NCI-H510A (cell line): ENCODE measurements around the gene SIN3B.

ENCODE experiments used
- DNase-seq: peaks from one replicate; lab custom pipeline; 2025; lab: John Stamatoyannopoulos, UW

The SIN3B gene

DNA sequence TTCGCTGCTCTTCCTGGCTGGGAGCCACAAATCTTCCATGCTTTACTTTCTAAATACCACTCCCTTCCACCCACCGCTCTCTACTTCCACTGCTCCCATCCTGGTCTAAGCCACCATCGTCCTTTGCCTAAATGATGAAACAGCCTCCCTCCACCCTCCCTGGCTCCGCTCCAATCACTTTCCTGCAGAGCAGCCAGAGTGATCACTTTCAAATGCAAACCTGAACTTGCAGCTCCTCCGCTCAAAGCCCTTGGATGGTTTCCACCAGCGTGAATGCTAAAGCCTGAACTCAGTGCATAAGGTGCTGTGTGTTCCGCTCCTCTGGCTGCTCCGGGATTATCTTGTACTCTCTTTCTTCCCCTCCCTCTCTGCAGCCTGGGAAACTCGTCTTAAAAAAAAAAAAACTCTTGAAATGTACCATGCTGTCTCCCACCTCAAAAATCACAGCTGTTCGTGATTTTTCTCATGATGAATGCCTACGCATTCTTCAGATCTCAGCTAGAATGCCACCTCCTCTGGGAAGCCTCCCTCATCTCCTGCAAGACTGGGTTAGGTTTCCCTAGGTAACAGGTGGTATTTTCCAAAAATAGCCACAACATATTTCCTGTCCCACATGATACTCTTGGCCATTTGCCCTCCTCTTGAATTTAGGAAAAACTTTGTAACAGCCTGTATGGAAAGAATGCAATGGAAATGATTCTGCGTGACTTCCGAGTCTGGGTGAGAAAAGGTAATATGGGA, 3.7 kb upstream of the SIN3B start:
- no peak for DNase-seq

DNA sequence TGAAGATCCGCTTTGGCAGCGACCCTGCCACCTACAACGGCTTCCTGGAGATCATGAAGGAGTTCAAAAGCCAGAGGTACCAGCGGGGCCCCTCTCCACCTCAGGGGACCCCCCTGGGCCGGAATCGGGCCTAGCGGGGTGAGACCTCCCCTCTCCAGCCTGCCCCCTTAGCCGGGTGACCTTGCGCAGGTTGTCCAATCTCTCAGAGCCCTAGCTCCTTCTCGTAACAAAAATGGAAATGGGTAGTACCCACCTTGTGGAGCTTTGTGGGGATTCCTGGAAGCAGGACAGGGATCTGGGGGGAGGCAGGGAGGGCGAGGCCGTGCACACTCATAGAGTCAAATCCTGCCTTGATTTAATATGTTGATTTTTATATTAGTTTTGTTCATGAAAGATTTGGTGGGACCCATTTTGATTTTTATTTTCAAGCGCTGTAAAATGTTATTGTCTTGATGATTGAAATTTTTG, 658 bp downstream of the SIN3B start:
- no peak for DNase-seq

DNA sequence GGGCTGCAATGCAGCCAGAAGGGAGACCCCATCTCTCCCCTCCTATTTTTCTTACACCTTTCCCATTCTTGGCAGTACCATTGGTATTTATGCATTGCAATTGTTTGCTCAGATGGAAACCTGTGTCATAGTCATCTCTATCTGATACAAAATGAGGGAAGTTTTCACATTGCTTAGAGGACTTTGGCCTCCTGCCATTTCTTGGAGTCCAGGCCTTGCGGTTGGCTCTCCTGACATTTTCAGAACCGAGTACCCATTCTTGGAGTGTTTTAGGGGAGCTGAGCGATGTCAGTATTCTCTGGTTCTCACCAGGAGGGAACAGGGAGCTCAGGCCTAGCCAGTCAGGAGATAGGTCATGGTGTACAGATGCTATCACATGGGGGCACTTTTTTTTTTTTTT, 1.5 kb downstream of the SIN3B start:
- no peak for DNase-seq

DNA sequence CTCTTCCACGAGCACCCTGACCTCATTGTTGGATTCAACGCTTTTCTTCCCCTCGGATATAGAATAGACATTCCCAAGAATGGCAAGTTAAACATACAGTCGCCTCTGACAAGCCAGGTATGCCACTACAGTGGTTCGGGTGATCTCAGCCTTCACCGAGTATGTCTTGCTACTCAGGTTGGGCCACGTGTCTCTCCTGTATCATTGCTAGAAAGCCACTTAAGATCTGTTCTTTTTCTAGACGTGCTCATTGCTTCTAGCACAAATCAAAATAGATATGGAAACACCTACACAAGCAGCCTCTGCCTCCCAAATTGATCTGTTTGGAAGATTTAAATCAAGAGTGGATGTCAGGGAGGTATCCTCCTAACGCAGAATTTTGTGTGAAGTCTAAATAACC, 2.3 kb downstream of the SIN3B start:
- no peak for DNase-seq

DNA sequence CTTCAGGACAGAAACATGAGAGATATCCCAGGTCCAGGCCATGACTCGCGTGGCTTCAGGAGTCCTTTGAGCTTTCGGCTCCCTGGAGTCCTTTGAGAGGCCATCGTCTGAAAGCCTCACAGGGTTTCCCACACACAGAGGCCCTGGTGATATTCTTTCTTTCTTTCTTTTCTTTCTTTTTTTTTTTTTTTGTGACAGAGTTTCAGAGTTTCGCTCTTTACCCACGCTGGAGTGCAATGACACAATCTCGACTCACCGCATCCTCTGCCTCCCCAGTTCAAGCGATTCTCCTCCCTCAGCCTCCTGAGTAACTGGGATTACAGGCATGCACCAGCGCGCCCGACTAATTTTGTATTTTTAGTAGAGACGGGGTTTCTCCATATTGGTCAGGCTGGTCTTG, 5.5 kb downstream of the SIN3B start:
- DNase-seq, result no peak

DNA sequence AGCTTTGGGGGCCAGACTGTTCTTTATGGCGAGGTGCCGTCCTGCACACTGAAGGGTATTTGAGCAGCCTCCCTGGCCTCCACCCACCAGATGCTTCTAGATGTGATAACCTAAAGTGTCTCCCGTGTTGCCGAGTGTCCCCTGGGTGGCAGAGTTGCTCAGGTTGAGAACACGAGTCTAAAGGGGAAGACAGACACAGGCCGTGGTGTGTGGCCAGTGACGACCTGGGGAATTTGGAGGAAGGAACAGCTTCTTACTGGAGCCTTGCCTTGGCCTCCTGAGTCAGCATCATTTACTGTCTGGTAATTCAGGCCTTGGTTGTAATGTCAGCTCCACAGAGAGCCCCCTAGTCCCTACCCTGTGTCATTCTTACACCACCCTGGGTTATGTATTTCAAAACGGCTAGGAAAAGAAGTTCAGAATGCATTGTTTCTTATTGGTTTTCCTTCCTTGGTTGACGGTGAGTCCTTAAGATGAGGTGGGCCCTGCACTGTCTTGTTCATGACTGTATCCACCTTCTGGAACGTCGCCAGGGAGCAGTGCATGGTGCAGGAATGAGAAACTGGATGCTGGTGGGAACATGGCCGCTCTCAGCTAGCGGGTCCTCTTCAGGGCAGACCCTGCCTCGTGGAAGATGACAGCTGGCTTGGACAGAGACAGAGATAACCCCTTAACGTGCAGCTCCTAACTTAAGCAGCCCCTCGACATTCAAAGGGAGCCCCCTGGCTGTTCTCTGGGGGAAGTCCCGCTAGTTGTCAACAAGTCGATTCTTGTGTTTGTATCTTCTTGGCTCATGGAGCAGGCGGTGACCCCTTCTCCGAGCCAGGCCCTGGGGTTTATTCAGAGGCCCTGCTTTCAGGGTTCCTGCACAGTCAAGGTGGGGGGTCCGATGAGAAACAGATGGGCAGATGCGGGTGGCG, 7.2 kb downstream of the SIN3B start:
- no peak for DNase-seq

DNA sequence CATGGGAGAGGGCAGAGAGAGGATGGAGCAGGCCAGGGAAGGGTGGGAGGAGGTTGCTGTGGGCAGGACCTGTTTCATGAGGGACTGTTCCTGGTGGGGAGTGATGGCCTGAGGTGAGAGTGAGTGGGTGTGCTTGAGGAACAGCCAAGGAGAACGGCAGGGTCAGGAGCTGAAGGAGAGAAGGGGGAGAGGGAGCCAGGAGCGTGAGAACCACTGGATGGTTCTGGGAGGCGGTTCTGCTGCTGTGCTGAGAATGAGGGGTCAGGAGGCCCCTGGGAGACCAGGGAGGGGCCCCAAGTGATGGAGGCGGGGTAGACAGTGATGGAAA, 7.8 kb downstream of the SIN3B start:
- no peak for DNase-seq

DNA sequence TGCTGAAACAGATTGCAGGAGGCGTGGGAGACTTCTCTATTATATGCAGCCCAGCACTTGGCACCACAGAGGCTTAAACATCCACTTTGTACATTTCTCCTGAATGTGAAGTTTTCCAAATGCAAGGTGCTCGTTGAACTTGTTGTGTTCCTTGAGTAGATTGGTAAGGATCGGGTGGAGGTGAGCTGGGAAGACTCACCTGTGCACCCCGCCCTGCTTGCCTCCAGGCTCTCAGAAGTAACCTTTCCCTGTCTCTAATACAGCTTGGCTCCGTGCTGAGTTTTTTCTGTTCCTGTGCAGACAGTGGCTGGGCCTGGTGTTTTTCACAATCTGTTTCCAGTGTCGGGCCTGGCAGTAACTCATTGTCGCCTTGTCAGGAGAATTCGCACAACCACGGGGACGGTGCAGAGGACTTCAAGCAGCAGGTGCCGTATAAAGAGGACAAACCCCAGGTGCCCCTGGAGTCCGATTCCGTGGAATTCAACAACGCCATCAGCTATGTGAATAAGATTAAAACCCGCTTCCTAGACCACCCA, 12.3 kb downstream of the SIN3B start:
- DNase-seq, result no peak

DNA sequence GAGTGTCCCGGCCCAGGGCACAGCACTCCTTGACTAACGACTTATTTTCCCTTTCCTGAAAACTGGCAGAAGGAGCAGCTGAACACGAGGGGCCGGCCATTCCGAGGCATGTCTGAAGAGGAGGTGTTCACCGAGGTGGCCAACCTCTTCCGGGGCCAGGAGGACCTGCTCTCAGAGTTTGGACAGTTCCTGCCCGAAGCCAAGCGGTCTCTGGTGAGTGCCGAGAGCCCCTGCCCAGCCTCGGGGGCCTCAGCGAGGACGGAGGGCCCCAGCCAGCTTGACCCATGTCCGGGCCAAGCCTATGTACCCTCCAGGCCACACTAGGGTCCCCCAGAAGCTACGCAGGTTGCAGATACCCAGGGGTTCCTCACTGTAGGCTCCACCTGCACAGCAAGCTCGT, 17.7 kb downstream of the SIN3B start:
- DNase-seq, result no peak

DNA sequence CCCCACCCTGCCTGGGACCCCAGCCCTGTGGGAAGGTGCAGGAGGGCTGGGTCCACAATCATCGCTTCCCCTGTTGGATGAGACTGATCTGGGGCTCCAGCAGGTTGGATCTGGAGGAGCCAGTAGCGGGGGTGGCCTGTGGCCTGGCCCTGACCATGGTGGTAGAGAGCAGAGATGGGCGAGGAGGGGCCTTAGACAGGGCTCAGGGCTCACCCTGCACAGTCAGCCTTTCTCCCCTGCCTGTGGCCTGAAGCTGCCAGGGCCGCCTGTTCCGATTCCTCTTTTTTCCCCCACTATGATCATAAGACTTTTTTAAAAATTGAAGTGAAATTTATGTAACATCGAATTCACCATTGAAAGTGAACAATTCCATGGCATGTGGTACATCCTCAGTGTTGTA, 18.2 kb downstream of the SIN3B start:
- DNase-seq, result no peak

DNA sequence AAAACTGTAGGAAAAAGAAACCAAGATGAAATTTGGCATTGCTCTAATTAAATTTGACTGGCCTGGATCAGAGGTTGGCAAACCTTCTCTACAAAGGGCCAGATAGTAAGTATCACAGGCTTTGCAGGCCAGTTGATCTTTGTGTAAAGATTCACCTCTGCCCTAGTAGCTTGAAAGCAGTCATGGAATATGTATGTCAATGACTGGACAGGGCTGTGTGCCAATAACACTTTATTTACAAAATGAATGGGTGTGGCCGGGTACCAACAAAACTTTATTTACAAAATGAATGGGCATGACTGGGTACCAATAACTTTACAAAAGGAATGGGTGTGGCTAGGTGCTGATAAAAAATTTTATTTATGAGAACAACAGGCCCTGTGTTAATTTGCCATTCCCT, 20.0 kb downstream of the SIN3B start:
- DNase-seq, result no peak

DNA sequence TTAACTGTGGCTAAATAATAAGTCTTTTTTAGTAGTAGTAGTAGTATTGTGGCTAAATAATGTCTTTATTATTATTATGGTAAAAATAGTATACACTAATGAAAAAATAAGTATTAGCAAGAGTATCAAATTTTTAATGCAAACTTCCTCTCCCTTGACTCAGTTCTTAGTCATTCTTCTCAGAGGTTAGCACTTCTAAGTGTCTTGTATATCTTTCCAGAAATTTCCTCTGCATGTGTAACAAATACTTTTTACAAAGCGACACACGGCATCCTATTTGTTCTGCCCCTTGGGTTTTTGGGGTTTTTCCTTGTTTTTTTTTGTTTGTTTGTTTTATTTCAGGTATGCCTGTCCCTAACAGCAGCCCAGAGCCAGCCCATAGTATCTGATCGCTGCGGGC, 20.9 kb downstream of the SIN3B start:
- no peak for DNase-seq

DNA sequence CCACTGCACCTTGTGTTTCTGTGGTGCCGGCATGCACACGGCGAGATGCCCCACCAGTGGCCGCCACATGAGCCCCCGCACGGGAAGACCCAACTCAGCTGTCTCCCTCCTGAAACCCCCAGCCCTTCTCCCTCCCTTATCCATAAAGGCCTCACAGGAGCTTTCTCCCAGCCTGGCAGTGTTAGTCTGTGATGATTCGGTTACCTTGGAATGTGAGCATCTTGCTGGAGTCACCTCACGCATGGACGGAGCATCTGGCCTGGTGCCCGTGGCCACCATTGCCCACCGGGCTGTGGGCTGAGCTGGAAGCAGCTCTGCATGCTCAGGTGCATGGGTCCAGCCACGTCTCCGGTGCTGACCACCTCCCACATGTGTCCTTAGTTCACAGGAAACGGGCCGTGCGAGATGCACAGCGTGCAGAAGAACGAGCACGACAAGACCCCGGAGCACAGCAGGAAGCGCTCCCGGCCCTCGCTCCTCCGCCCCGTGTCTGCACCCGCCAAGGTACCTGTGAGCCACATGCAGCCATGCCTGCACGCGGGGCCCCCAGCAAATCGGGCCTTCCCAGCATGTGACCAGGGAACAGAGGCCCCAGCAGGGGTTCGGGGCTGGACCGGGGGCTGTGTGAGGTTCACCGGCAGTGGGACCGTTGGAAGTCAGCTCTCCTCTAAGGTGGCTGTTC, 22.0 kb downstream of the SIN3B start:
- no peak for DNase-seq

DNA sequence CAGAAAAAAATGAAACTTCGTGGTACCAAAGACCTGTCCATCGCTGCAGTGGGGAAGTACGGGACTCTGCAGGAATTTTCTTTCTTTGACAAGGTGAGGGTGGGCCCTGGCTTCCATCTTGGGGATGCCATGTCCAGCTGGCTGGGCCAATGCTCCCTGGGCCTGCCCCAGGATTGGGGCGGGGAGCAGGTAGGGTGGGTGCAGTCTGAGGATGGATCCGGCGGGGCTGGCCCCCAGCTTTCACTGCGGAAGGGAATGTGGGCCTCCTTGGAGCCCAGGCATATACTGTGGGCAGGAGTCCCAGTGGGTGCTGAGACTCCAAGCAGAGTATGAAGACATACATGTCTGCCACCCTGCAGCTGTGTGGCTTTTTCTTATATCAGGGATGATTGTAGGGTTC, 23.9 kb downstream of the SIN3B start:
- DNase-seq, result no peak

DNA sequence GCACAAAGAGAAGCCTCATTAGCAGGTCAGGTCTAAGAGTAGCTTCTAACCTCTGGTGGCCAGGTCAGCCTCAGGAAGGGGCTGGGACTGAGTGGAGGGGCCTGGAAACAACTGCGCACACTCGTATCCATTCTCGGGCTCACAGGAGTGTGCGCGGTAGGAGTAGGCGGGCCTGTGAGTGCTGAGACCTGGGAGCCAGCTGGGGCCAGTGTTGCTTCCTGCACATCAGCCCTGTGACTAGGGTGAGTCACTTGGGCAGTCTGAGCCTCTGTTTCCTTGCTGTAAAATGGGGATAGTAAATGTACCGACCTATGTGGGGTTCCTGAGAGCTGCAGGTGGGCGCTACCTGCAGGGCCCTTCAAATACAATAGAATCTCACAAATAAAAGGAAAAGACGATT, 26.9 kb downstream of the SIN3B start:
- DNase-seq, result no peak

DNA sequence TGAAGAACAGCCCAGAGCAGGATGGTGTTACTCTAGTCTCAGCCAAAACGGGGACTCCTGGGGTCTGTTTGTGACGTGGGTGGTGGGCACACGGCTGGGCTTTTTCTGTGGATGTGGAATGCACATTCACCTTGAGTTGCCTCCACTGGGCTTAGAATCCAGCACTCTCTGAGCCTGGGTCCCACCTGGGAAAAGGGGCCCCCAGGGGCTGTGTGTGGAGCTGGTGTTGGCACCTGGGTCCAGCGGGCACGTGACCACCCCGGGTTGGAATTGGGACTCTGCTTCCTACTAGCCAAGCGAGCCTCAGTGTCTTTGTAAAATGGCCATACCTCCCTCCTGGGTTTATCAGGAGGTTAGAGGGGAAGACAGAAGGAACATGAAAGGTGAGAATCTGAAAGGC, 30.4 kb downstream of the SIN3B start:
- no peak for DNase-seq

DNA sequence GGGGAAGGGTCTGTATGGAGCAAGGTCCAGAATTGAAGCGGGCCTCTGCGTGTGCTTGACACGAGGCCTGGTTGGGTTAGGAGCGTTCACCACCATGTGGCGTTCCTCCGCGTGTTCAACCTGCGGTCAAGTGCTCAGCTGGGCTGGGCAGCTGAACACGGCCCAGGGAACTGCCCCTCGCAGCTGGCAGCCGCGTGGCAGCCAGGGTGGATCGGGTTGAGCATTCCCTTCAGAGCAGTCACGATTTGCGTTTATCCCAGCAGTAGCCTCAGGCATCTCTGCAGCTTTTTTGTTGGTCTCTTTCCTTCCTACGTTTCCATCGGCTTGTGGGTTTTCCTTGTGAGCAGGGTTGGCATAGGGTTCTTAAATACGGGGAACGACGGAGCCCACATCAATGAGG, 30.9 kb downstream of the SIN3B start:
- DNase-seq, result no peak

DNA sequence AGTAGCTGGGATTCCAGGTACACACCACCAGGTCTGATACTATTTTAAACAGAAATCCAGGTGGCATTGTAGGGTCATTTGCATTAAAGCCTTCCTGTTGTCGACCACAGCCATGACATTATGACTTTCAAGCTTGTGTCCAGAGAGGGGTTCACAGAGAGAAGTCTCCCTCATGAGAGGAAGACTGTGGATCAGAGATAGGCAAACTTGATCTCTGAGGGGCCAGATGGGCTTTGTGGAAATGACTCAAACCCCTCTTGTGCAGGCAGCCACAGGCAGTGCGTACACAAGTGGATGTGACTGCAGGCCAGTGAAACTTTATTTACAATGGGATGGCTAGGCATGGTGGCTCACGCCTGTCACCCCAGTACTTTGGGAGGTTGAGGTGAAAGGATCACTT, 31.8 kb downstream of the SIN3B start:
- no peak for DNase-seq

DNA sequence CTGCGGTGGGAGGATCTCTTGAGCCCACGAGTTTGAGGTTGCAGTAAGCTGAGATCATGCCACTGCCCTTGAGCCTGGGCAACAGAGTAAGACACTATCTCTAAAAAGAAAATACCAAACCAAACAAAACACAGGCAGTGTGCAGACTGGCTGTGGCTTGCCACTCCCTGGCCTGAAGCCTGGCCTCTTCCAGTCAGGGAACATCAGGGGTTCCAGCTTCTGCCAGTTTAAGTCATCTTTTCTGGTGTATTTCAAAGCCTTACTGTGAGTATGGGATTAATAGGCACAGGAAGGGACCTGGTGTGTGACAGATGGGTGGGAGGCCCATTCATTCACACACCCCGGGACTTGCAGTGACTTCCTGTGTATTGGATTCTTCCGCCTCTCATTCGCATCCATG, 32.6 kb downstream of the SIN3B start:
- DNase-seq, result no peak

DNA sequence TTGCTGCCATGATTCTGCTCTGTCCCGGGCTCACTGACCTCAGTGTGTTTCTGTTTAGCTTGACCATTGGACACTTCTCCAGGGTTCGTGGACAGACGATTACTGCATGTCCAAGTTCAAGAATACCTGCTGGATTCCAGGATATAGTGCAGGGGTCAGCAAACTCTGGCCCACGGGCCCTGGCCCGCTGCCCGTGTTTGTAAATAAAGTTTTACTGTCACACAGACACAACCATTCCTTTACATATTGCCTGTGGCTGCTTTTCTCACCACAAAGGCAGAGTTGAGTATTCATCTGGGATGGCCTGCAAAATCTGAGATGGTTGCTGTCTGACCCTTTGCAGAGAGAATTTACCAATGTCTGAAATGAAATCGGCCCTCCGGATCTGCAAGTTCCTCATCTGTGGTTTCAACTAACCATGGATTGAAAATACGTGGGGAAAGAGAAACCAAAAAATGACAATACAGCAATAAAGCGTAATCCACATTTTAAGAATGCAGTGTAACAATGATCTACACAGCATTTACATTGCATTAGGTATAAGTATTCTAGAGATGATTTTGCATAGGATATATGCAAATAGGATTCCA, 33.7 kb downstream of the SIN3B start:
- DNase-seq, result no peak

DNA sequence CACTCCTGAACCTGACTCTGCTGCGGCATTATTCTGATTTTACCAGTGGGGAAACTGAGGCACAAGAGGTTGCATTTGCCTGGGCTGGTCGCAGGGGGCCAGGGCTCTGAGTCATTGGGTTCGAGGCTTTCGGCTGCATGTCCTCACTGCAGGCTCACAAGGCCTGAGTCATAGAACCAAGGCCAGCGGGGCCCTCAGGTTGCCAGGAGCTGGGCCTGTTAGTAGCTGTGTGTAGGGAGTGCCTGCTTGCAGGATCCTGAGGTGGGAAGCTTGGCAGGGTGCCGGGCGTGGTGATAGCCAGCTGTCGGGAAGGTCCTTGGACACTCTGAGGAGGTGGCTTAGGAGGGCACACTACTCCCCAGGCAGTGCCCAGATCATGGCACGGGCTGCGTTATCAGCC, 38.0 kb downstream of the SIN3B start:
- no peak for DNase-seq

DNA sequence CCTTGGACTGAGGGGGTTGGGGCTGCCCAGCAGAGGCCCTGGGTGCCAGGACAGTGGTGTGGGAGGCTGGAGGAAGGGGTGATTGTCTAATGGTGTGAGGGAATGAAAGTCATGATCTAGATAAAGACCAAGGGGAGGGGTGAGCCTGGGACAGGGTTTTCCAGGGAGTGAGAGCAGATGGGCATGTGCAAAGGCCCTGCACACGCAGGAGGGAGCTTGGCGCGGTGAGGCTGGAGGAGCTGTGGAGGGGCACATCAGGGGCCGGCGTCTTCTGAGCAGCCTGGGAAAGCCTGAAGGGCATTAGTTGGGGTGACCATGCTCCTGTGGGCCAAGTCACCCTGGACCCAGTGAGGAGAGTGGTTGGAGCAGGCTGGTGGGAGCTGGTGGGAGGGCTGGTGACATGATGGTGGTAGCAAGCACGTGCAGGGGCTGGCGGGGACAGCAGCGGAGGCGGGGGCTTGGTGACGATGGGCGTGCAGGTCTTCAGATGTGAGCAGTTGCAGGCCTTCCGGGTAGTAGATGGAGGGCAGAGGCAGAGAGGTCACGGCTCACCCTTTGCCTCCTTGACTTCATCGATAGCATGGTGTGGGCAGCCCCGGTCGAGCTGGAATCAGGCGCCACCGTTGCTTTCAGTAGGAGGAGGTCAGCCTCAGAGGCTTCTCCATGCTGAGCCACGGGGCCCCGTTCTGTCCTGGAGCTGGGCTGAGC, 39.4 kb downstream of the SIN3B start:
- DNase-seq, result no peak
